SK-N-SH treated with all-trans-retinoic acid at 6 μM for 48 hours (cell line): ENCODE results near the gene EGFL6.

Experiments used
- POU6F1 ChIP-seq: fragments of 250-450 bp; sonication (Bioruptor Pico); IDR thresholded peaks from 2 replicates; pipeline ENCODE4 v1.8.0; 2021; ENCODE audit warnings: low read depth, mild to moderate bottlenecking, moderate library complexity, borderline replicate concordance
- SNAI2 ChIP-seq: fragments of 250-450 bp; sonication (Bioruptor Pico); IDR thresholded peaks from 2 replicates; pipeline ENCODE4 v1.5.0; 2020; ENCODE audit warnings: mild to moderate bottlenecking, moderate library complexity
- ZC3H10 ChIP-seq: fragments of 250-450 bp; sonication (Bioruptor Pico); IDR thresholded peaks from 2 replicates; pipeline ENCODE4 v1.5.1; 2021; ENCODE audit warnings: mild to moderate bottlenecking, moderate library complexity
- ZFP3 ChIP-seq: fragments of 250-450 bp; sonication (Bioruptor Pico); IDR thresholded peaks from 2 replicates; pipeline ENCODE4 v1.5.0; 2020; ENCODE audit warnings: mild to moderate bottlenecking, moderate library complexity
- ZNF70 ChIP-seq: fragments of 450-650 bp; formaldehyde crosslinking; IDR thresholded peaks from 2 replicates; pipeline ENCODE4 v1.5.0; 2020; ENCODE audit warnings: mild to moderate bottlenecking, moderate library complexity

- TF ChIP-seq POU6F1 (CRISPR knock-in tag) (no peak), ZNF70 (no peak), SNAI2 (CRISPR knock-in tag) (no peak), ZFP3 (CRISPR knock-in tag) (no peak), ZC3H10 (CRISPR knock-in tag) (no peak)
These were observed 30.1 kb downstream of the EGFL6 start for GRCh38 chrX:13599491-13599890.
